ENCODE data around the gene TMC7.

The TMC7 gene

GRCh38 chr16:19106625-19107020 is 122.9 kb downstream of the TMC7 start:
- TF ChIP-seq CTCF (IDR thresholded peaks at IDR 0.05; ENCODE audit: low read depth, low read length): no peak
- H3K4me3 ChIP-seq (replicated peaks in 1 of 2; ENCODE audit: low read depth in 2 of 2, low read length in 2 of 2): no peak overlapping the region
- DNase-seq (ENCODE audit: low read depth in 2 of 2): no peak

GRCh38 chr16:19108409-19109287 is 124.9 kb downstream of the TMC7 start:
- TF ChIP-seq CTCF (IDR thresholded peaks at IDR 0.05; ENCODE audit: low read depth, low read length): no peak
- DNase-seq (ENCODE audit: low read depth in 2 of 2): no peak
- H3K4me3 ChIP-seq (replicated peaks in 1 of 2; ENCODE audit: low read depth in 2 of 2, low read length in 2 of 2): no peak overlapping the region

GRCh38 chr16:19109288-19109664 is 125.5 kb downstream of the TMC7 start:
- no peak for TF ChIP-seq CTCF (IDR thresholded peaks at IDR 0.05; ENCODE audit: low read depth, low read length)
- DNase-seq (ENCODE audit: low read depth in 2 of 2): no peak
- no peak overlapping the region for H3K4me3 ChIP-seq (replicated peaks in 1 of 2; ENCODE audit: low read depth in 2 of 2, low read length in 2 of 2)

GRCh38 chr16:19110537-19111360 is 127.0 kb downstream of the TMC7 start:
- TF ChIP-seq CTCF (IDR thresholded peaks at IDR 0.05; ENCODE audit: low read depth, low read length): no peak
- H3K4me3 ChIP-seq (replicated peaks in 1 of 2; ENCODE audit: low read depth in 2 of 2, low read length in 2 of 2): no peak overlapping the region
- DNase-seq (ENCODE audit: low read depth in 2 of 2): no peak

- H3K4me3 ChIP-seq (replicated peaks in 1 of 2; ENCODE audit: low read depth in 2 of 2, low read length in 2 of 2): no peak overlapping the region
- no peak for TF ChIP-seq CTCF (IDR thresholded peaks at IDR 0.05; ENCODE audit: low read depth, low read length)
- no peak for DNase-seq (ENCODE audit: low read depth in 2 of 2)
Observed at GRCh38 chr16:19112099-19112407, 128.3 kb downstream of the TMC7 start.
